ENCODE data around the gene HSFX2.
"Not testable (repeated sequence)": the region's sequence is repeated elsewhere in the genome, so short reads cannot be mapped to it uniquely, and the experiment has no call there.

HSFX2 gene

GRCh38 chrX:149587359-149587758 lies 7.8 kb downstream of the HSFX2 start, which contains the start of gene MAGEA9B:
MAGEA9B (minus strand) TSS chrX:149587459; CDS start chrX:149583179, 4,280 bp downstream.
- DNase-seq, result not testable (repeated sequence)

- not testable (repeated sequence) for DNase-seq
Observed at GRCh38 chrX:149585631-149586030, 9.5 kb downstream of the HSFX2 start.

DNA sequence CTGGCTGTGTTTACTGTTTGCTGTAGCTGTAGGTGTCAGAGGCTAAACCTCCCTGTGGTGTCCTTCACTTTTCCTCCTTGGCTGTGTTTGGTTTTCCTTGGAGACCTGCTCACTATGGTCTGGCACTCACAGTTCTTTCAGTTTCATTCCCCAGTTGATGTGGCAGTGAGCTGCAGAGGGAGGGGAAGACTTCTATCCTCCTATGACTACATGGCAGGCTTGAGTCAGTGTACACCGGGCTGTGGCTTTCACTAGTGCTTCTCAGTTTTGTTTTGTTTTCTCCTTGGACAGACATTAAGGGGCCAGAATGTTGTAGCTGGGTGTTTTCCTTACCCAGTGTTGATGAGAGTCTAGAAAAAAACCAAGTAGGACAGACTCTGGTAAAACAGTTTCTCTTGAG lies 21.7 kb downstream of the HSFX2 start:
- DNase-seq, result not testable (repeated sequence)

GRCh38 chrX:149572743-149573142 lies 22.4 kb downstream of the HSFX2 start:
- no peak for DNase-seq

- DNase-seq, result no peak
Observed at GRCh38 chrX:149571770-149572169, 23.3 kb downstream of the HSFX2 start.

DNA sequence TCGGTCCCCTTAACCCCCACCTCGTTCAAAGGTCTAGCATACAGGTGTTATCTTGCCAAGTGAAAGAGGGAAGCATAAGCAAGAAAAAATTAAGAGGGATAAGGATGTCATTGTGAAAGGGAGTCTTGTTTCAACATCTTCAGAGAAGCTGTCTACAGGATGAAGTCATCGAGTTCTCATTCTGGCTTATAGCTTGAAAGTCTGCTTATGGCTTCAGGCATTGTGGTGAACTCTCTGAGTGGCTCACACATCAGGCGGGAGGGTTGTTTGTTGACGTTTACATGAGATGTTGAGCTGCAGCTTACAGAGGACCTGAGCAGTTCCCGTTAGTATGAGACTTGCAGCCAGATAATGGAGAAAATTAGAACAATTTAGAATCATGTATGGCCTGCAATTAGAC lies 24.4 kb downstream of the HSFX2 start:
- DNase-seq, result no peak

- no peak for DNase-seq
Observed at GRCh38 chrX:149569770-149570169, 25.3 kb downstream of the HSFX2 start.

GRCh38 chrX:149568701-149569296 lies 26.3 kb downstream of the HSFX2 start:
- DNase-seq, result no peak

- DNase-seq, result no peak
Observed at GRCh38 chrX:149567621-149568417, 27.3 kb downstream of the HSFX2 start.

GRCh38 chrX:149563359-149563758 lies 31.8 kb downstream of the HSFX2 start:
- no peak for DNase-seq

GRCh38 chrX:149555251-149555650 lies 39.9 kb downstream of the HSFX2 start:
- DNase-seq, result not testable (repeated sequence)

- not testable (repeated sequence) for DNase-seq
Observed at GRCh38 chrX:149551939-149552248, 43.2 kb downstream of the HSFX2 start.

GRCh38 chrX:149551245-149551938 lies 43.7 kb downstream of the HSFX2 start:
- DNase-seq, result not testable (repeated sequence)

DNA sequence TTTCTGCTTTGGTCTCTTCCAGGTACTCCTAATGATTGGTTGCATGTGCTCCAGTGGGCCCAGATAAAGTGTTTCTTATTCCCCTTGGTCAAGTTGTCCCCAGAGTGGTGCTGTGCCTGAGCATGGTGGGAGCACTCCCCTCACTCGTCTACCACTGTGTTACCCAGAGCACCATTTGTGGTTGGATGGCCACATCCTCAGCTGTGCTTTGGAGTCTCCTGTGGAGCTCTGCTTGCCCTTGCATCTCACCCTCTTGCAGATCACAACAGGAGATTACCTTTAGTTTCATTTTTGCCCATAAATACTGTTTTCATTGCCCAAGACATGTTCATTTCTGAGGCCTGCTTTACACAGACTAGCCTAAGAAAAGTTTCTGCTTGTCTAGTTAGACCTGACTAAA lies 44.7 kb downstream of the HSFX2 start:
- not testable (repeated sequence) for DNase-seq

DNA sequence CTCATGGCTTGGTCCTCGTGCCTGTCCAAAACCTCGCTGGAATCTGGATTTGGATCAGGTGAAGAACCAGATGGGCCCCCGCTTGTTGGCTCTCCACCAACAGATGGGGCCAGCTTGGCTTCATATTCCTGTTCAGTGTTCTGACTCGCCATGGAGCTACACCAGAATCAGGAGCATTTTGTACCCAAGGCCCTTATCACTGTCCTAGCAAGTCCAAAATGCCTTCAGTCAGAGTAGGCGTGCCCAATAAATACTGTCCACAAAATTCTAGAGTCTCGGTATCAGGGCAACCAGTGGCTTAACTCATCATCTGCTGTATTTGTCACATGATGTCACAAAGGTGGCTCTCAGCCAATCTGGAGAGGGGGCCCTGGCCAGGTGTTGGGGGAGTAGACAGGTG lies 45.4 kb downstream of the HSFX2 start, which contains the start of gene HSFX3:
Gene HSFX3, minus strand, starts transcription at position 224 of the 400 bp plus-strand sequence. Its CDS starts 72 bp downstream, at position 152.
- not testable (repeated sequence) for DNase-seq

GRCh38 chrX:149547782-149548181 lies 47.3 kb downstream of the HSFX2 start:
- not testable (repeated sequence) for DNase-seq

GRCh38 chrX:149546962-149547361 lies 48.2 kb downstream of the HSFX2 start:
- not testable (repeated sequence) for DNase-seq

DNA sequence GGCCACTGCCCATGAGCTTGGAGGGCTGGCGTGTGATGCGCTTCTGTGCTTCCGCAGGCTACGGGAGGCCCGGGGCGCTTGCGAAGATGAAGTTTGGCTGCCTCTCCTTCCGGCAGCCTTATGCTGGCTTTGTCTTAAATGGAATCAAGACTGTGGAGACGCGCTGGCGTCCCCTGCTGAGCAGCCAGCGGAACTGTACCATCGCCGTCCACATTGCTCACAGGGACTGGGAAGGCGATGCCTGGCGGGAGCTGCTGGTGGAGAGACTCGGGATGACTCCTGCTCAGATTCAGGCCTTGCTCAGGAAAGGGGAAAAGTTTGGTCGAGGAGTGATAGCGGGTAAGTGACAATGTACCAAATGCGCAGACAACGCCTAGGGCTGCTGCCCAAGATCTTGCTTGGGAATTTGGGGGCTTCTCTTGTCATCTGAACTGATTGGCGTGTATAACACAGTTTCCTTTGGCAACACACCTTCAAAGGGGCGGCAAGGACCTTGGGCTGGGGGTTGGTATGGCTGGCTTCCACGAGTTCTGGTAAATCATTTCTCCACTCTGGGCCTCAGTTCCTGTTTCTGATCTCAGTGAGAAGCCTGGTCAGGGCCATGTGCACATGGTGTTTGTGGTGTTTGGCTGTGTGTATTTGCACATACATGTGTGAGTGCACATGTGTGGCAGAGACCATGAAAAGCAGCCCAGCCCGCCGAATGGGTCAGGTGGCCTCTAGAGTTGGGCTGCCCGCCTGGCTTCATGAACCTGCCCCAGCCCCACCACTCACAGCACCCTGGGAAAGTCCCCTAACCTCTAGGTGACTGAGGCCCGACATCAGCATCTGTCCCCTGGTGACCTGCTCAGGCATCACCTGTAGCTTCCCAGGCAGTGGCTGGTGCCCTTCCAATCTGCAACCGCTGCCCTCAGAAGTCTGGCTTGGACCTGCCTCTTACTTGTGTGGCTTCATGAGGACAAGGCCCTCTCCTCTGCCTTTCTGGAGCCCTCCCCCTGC lies 49.3 kb downstream of the HSFX2 start:
- not testable (repeated sequence) for DNase-seq
